Endodermal cell (in vitro differentiated cells): ENCODE data around the gene KIAA0232. TPM values are rescaled to one million over a fixed set of nuclear protein-coding genes. Genes with fewer than 3 reads are reported as not detected.

ENCODE experiments used
- DNase-seq: peaks from one replicate; pipeline ENCODE4 v3.0.0-alpha.2; 2017
- H3K27ac ChIP-seq: 2 replicates; pipeline ENCODE4 v1.5.1; 2013; ENCODE audit warnings: mild to moderate bottlenecking, low read depth, low read length, moderate library complexity
- H3K27me3 ChIP-seq: 2 replicates; pipeline ENCODE4 v1.6.1; 2013; ENCODE audit warnings: mild to moderate bottlenecking, low read length, moderate library complexity; ENCODE audit not compliant: insufficient read depth, control insufficient read depth, poor library complexity, severe bottlenecking
- H3K36me3 ChIP-seq: 2 replicates; pipeline ENCODE4 v1.7.0; 2013; ENCODE audit warnings: mild to moderate bottlenecking, low read length, moderate library complexity; ENCODE audit not compliant: control insufficient read depth, insufficient read depth
- H3K4me1 ChIP-seq: one replicate; pipeline ENCODE4 v1.7.0; 2013; ENCODE audit warnings: low read length; ENCODE audit not compliant: control insufficient read depth, insufficient read depth
- H3K4me3 ChIP-seq: 2 replicates; pipeline ENCODE4 v1.5.1; 2013; ENCODE audit warnings: mild to moderate bottlenecking, low read length, moderate library complexity
- H3K9ac ChIP-seq: 2 replicates; pipeline ENCODE4 v1.6.1; 2013; ENCODE audit warnings: mild to moderate bottlenecking, low read length, moderate library complexity; ENCODE audit not compliant: poor library complexity, severe bottlenecking; ENCODE audit errors: extremely low read depth
- H3K9me3 ChIP-seq: 2 replicates; pipeline ENCODE4 v1.6.1; 2013; ENCODE audit warnings: mild to moderate bottlenecking, low read length, moderate library complexity; ENCODE audit not compliant: control insufficient read depth
- H3K27ac Mint-ChIP-seq: 2 replicates; pipeline ENCODE4 v1.8.0; 2020; ENCODE audit warnings: mixed read lengths
- H3K27me3 Mint-ChIP-seq: 2 replicates; pipeline ENCODE4 v1.8.0; 2021; ENCODE audit warnings: mild to moderate bottlenecking, mixed read lengths; ENCODE audit not compliant: insufficient read depth
- H3K36me3 Mint-ChIP-seq: 2 replicates; pipeline ENCODE4 v1.8.0; 2020; ENCODE audit warnings: low read depth, mixed read lengths
- H3K4me1 Mint-ChIP-seq: 2 replicates; pipeline ENCODE4 v1.8.0; 2020; ENCODE audit warnings: mixed read lengths
- H3K4me3 Mint-ChIP-seq: 2 replicates; pipeline ENCODE4 v1.8.0; 2020; ENCODE audit warnings: mild to moderate bottlenecking, moderate library complexity, mixed read lengths
- H3K9me3 Mint-ChIP-seq: 2 replicates; pipeline ENCODE4 v1.8.0; 2020; ENCODE audit warnings: mild to moderate bottlenecking, mixed read lengths
- WGBS, 2 experiments: methylation state at CpG; one replicate each; pipeline versions ENCODE4 v1.1.5 to v1.1.7; 2013; ENCODE audit warnings: missing lambda C conversion rate in 2 of 2, mixed read lengths in 1 of 2; ENCODE audit not compliant: insufficient coverage in 1 of 2, insufficient read length in 1 of 2; 5-methylcytosine and 5-hydroxymethylcytosine counted together
- total RNA-seq, 2 donors: library from RNA; stranded (reverse); fragmentation: NEBNext Ultra II Directional in 1 of 2; extraction: Animal tissue kit (Norgen Biotek cat#: 25700) in 1 of 2; gene quantifications; 2 replicates in 1 of 2; 3 replicates in 1 of 2; pipeline ENCODE4 v1.2.1, GENCODE V29; 2021
- TF ChIP-seq, protein P1 (sequence below): fragments of 200-600 bp; sonication (generic); conservative IDR thresholded peaks from 2 replicates; pipeline ENCODE4 v1.5.0; 2021; ENCODE audit warnings: antibody characterized with exemption, mild to moderate bottlenecking

The KIAA0232 gene
- total RNA-seq, 2 donors from 2014 or later: 32.9 to 43.5 TPM

DNA sequence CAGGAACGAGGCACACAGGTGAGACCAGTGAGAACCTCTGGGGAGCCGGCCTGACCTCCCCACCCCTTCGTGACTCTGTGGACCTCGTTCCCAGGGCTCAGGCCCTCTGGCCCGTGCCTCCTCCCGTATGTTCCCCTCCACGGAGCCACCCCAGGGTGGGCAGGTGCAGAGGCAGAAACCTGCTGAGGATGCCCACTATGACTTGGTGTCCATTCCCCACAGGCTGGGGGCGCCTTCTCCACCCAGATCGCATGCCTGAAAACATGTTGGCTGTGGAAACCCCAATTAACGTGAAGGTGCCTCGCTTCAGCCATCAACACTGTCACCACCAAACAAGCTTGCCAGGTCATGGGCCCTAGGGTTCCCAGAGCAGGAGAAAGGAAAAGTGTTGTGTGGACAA is 39.5 kb upstream of the KIAA0232 start:
- H3K4me3 ChIP-seq: no peak overlapping the region
- H3K27ac ChIP-seq: no peak overlapping the region
- TF ChIP-seq, protein P1, sequence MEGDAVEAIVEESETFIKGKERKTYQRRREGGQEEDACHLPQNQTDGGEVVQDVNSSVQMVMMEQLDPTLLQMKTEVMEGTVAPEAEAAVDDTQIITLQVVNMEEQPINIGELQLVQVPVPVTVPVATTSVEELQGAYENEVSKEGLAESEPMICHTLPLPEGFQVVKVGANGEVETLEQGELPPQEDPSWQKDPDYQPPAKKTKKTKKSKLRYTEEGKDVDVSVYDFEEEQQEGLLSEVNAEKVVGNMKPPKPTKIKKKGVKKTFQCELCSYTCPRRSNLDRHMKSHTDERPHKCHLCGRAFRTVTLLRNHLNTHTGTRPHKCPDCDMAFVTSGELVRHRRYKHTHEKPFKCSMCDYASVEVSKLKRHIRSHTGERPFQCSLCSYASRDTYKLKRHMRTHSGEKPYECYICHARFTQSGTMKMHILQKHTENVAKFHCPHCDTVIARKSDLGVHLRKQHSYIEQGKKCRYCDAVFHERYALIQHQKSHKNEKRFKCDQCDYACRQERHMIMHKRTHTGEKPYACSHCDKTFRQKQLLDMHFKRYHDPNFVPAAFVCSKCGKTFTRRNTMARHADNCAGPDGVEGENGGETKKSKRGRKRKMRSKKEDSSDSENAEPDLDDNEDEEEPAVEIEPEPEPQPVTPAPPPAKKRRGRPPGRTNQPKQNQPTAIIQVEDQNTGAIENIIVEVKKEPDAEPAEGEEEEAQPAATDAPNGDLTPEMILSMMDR: no peak
- no peak overlapping the region for H3K27ac Mint-ChIP-seq
- H3K9me3 Mint-ChIP-seq: peaks cover 7% of the 10 kb centered on the region
- H3K36me3 ChIP-seq: no peaks in the 10 kb centered on the region
- no peak for DNase-seq
- H3K36me3 Mint-ChIP-seq: no peaks in the 10 kb centered on the region
- no peak overlapping the region for H3K4me3 Mint-ChIP-seq
- no peaks in the 10 kb centered on the region for H3K27me3 ChIP-seq
- no peaks in the 10 kb centered on the region for H3K4me1 ChIP-seq
- no peak overlapping the region for H3K9ac ChIP-seq
- no peaks in the 10 kb centered on the region for H3K9me3 ChIP-seq
- H3K27me3 Mint-ChIP-seq: no peaks in the 10 kb centered on the region
- no peaks in the 10 kb centered on the region for H3K4me1 Mint-ChIP-seq
- 80 to 99% methylated on average over 7 to 11 of the region's 11 CpGs for WGBS, 2 experiments

DNA sequence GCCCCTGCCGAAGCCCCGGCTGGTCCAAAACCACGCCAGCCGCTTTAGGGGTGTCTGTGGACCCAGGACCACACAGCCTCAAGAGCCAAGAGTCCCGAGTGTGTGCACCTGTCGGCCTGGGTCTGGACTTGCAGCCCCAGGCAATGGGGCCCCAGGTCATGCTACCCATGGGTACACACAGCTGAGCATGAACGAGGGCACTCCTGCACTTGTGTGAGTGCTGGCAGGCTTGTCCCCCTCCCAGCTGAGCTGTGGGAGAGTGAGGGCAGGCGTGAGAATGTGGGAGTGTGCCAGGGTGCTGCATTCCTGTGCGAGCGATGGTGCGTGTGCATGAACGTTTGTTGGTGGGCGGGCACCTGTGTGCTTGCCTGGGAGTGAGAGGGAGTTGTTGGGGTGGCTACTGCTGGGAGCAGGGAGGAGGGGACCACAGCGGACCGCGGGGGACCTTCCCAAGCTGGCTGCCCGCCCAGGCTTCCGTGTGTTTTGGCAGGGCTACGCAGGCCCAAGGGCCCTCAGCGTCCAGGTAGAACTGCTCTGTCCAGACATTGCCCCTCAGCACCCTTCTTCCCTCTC is 35.7 kb upstream of the KIAA0232 start:
- no peak overlapping the region for H3K27ac Mint-ChIP-seq
- H3K4me3 ChIP-seq: no peak overlapping the region
- H3K9me3 Mint-ChIP-seq: peaks cover 2% of the 10 kb centered on the region
- H3K27ac ChIP-seq: no peak overlapping the region
- WGBS, 2 experiments: 92% methylated on average over 10 to 20 of the region's 20 CpGs
- no peaks in the 10 kb centered on the region for H3K36me3 Mint-ChIP-seq
- no peak overlapping the region for H3K9ac ChIP-seq
- no peaks in the 10 kb centered on the region for H3K9me3 ChIP-seq
- H3K4me1 Mint-ChIP-seq: peaks cover 10% of the 10 kb centered on the region
- TF ChIP-seq, protein P1: no peak
- H3K4me3 Mint-ChIP-seq: no peak overlapping the region
- H3K4me1 ChIP-seq: no peaks in the 10 kb centered on the region
- peaks cover 4% of the 10 kb centered on the region for H3K27me3 Mint-ChIP-seq
- no peaks in the 10 kb centered on the region for H3K27me3 ChIP-seq
- no peak for DNase-seq
- H3K36me3 ChIP-seq: no peaks in the 10 kb centered on the region

DNA sequence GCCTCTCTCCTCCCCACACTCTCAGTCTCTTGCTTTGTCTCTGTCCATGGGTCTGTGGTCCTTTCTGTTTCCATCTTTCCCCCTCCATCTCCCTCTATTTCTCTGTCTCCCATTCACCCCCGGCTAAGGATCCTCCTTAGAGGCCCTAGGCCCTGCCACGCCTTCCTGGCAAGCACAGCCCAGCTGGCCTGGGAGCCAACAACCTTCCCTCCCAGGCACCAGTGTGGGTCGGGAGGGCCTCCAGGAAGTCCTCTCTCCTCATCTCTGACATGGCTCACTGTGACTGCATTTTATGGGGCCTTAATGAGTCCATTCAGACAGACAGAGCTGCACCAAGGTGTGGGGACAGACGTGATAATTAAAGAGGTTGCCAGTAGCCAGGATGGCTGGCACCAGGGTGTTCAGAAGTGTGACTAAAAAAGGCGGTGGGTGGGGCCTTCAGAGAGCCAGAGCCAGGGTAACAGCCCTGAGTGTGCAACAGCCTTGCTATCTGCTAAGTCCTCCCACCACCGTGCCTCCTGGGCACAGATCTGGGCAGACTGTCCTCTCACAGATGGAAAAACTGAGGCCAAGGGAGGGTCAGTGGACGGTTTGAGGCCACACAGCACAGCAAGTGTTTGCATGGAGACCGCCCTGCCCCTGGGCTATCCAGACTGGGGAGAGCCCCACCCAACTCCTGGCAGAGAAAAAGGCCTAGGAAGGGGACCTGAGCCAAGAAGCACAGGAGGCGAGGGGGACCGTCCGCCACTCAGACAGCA is 35.1 kb upstream of the KIAA0232 start:
- Mint-ChIP-seq H3K4me3 (no peak overlapping the region), H3K9me3 (peaks cover 2% of the 10 kb centered on the region), H3K4me1 (peaks cover 11% of the 10 kb centered on the region), H3K36me3 (no peaks in the 10 kb centered on the region), H3K27ac (no peak overlapping the region), H3K27me3 (peaks cover 4% of the 10 kb centered on the region)
- Histone ChIP-seq H3K9ac (no peak overlapping the region), H3K36me3 (no peaks in the 10 kb centered on the region), H3K27ac (no peak overlapping the region), H3K4me1 (no peaks in the 10 kb centered on the region), H3K4me3 (no peak overlapping the region), H3K27me3 (no peaks in the 10 kb centered on the region), H3K9me3 (no peaks in the 10 kb centered on the region)
- DNase-seq: no peak
- 90 to 92% methylated on average over 8 to 11 of the region's 11 CpGs for WGBS, 2 experiments
- TF ChIP-seq, protein P1: no peak
